ENCODE data around the gene TET3. TPM values are rescaled to one million over a fixed set of nuclear protein-coding genes. Genes with fewer than 3 reads are reported as not detected.

Gene TET3
- total RNA-seq, 1 donor from 2014 or later: 2.3 TPM

GRCh38 chr2:74017223-74017622, 32.5 kb downstream of the TET3 start:
- intact Hi-C loops (cut with micrococcal nuclease): no loop called here
- Histone ChIP-seq H3K4me1 (peaks cover 29% of the 10 kb centered on the region), H3K4me3 (no peak overlapping the region), H3K36me3 (no peaks in the 10 kb centered on the region), H3K9me3 (replicated peaks) (no peaks in the 10 kb centered on the region), H3K27ac (replicated peaks) (no peak overlapping the region), H3K27me3 (ENCODE audit: low read depth) (no peaks in the 10 kb centered on the region)
- no peak for DNase-seq
- TF ChIP-seq CTCF (IDR thresholded peaks at IDR 0.05; ENCODE audit: borderline replicate concordance): no peak

GRCh38 chr2:74019516-74019915, 34.8 kb downstream of the TET3 start:
- intact Hi-C loops (cut with micrococcal nuclease): no loop called here
- Histone ChIP-seq H3K4me3 (no peak overlapping the region), H3K36me3 (no peaks in the 10 kb centered on the region), H3K4me1 (peaks cover 29% of the 10 kb centered on the region), H3K9me3 (replicated peaks) (no peaks in the 10 kb centered on the region), H3K27me3 (ENCODE audit: low read depth) (no peaks in the 10 kb centered on the region), H3K27ac (replicated peaks) (no peak overlapping the region)
- no peak for DNase-seq
- TF ChIP-seq CTCF (IDR thresholded peaks at IDR 0.05; ENCODE audit: borderline replicate concordance): no peak

- Histone ChIP-seq H3K9me3 (replicated peaks) (no peaks in the 10 kb centered on the region), H3K27ac (replicated peaks) (no peak overlapping the region), H3K4me3 (no peak overlapping the region), H3K27me3 (ENCODE audit: low read depth) (no peaks in the 10 kb centered on the region), H3K4me1 (peaks cover 29% of the 10 kb centered on the region), H3K36me3 (no peaks in the 10 kb centered on the region)
- TF ChIP-seq CTCF (IDR thresholded peaks at IDR 0.05; ENCODE audit: borderline replicate concordance): no peak
- intact Hi-C loops (cut with micrococcal nuclease): no loop called here
- no peak for DNase-seq
These were observed 36.1 kb downstream of the TET3 start for GRCh38 chr2:74020702-74021406.

GRCh38 chr2:74021407-74021755, 36.7 kb downstream of the TET3 start:
- intact Hi-C loops (cut with micrococcal nuclease): no loop called here
- Histone ChIP-seq H3K27me3 (ENCODE audit: low read depth) (no peaks in the 10 kb centered on the region), H3K4me3 (no peak overlapping the region), H3K36me3 (no peaks in the 10 kb centered on the region), H3K27ac (replicated peaks) (no peak overlapping the region), H3K9me3 (replicated peaks) (no peaks in the 10 kb centered on the region), H3K4me1 (peaks cover 29% of the 10 kb centered on the region)
- no peak for DNase-seq
- TF ChIP-seq CTCF (IDR thresholded peaks at IDR 0.05; ENCODE audit: borderline replicate concordance): no peak

GRCh38 chr2:74024216-74024615, 39.5 kb downstream of the TET3 start:
- no peaks in the 10 kb centered on the region for H3K36me3 ChIP-seq
- no peak overlapping the region for H3K27ac ChIP-seq (replicated peaks)
- H3K27me3 ChIP-seq (ENCODE audit: low read depth): no peaks in the 10 kb centered on the region
- H3K4me1 ChIP-seq: peaks cover 28% of the 10 kb centered on the region
- no peak for TF ChIP-seq CTCF (IDR thresholded peaks at IDR 0.05; ENCODE audit: borderline replicate concordance)
- intact Hi-C loops (cut with micrococcal nuclease): no loop called here
- H3K9me3 ChIP-seq (replicated peaks): peaks cover 3% of the 10 kb centered on the region
- no peak overlapping the region for H3K4me3 ChIP-seq
- no peak for DNase-seq

Data from left ventricle myocardium inferior (tissue), 1 donor.